Stimulated activated CD8-positive, alpha-beta memory T cell treated with anti-CD3 and anti-CD28 coated beads, Interleukin-2, amount 100 ng/mL, for 48 hours (primary cell): ENCODE measurements around the gene ZIC5.

Experiments
- DNase-seq, 2 donors: peaks; one replicate each; pipeline ENCODE4 v3.0.0-alpha.2; 2020; ENCODE audit warnings: low read depth in 2 of 2

ZIC5 gene

DNA sequence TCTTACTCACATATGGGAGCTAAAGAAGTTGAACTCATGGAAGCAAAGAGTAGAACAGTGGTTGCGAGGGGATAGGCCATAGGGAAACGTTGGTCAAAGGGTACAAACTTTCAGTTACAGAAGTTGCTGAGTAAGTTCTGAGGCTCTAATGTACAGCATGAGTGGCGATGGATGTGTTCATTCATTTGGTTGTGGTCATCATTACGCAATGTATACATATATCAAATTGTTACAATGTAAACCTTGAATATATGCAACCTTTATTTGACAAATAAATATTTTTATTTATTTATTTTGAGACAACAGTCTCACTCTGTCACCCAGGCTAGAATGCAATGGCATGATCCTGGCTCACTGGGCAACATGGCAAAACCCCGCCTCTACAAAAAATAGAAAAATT is 38.7 kb downstream of the ZIC5 start:
- DNase-seq: no peak

DNA sequence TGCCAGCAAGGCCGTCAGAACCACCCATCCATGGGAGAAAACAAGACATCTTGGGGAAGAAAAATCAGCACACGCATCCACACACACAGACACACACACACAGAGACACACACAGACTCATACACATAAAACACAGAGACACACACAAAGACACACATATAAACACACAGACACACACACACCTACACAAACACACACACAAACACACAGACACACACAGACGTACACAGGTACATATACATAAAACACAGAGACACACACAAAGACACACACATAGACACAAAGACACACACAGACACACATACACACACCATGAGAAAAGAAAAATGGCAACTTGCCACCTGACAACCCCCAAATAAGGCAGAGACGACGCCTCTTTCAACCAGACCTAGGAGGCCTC is 40.6 kb downstream of the ZIC5 start:
- DNase-seq: no peak

GRCh38 chr13:99929866-99930265 is 41.7 kb downstream of the ZIC5 start:
- DNase-seq: no peak

GRCh38 chr13:99926014-99926731 is 45.4 kb downstream of the ZIC5 start:
- DNase-seq: no peak

GRCh38 chr13:99923877-99924582 is 47.5 kb downstream of the ZIC5 start:
- DNase-seq: no peak

DNA sequence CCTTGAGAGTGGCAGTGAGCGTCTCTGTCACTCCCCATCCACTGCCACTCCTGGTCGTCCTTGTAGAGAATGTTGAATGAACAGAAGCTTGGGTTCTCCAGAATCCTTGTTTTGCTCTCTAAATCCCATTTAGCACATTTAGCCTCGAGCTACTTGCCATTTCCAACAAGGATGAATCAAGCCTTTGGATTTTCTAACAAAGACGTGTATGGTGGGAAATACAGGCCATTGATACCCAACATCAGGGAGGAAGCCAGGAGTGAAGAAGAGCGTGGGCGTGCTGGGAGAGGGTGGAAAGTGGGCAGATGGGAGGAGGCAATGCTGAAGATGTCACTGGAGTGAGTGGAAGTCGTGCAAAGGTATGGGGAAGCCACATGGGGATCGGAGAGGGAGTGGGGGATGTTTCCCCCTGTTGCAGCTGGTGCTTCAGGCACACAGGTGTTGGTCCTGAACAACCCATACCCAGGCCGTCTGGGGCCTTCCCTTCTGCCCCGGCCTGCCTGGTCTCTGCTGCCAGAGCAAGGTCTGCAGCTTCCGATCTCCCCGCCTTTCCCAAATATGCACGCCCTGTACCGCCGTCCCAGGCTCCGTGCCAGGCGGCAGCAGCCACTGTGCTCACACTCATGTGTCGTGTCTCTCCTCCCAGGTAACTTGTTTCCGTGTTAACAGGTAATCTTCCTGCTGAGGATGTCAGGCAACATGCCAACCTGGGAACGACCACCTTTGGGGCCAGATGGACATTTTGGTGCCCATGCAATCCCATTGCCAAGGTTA is 48.7 kb downstream of the ZIC5 start:
- DNase-seq: no peak

DNA sequence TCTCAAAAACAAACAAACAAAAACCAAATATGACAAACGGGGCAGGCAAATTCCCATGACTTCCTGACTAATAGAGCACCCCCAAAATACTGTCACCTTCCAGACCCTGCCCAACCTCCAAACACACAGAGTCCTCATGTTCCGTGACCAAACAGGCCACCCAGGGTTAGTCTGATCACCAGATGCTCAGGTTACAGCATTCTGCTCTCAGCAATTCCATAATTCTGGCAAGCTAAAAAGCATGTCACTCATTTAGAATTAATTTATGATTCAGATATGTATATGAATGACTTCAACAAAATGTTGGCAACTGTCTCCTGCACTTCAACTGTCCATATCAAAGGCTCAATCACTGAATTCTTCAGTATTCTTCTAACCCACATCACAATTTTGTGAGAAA is 52.4 kb downstream of the ZIC5 start:
- no peak for DNase-seq

GRCh38 chr13:99916366-99917103 is 55.0 kb downstream of the ZIC5 start:
- DNase-seq: no peak

DNA sequence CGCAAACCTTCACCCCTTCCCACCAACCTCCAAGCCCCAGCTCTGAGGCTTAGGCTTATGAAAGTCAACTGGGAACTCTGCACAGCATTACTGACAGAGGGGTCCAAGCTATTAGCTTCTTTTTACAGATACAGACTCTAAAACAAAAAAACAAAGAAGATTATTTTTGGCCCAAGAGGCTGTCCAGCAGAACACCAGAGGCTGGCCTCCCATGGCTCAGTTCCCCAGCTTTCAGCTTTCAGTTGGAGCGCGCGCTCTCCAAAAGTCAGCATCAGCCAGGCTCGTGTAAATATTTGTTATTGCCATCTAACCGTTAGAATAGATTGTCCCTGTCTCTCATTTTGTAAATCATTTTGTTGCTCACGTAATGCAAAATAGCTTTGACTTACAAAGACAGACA is 58.4 kb downstream of the ZIC5 start:
- no peak for DNase-seq
